GM12801 (cell line): ENCODE data around the gene SLC16A5.

ENCODE experiments used
- CTCF ChIP-seq: IDR thresholded peaks from one replicate; pipeline ENCODE4 v1.5.1; 2011; ENCODE audit warnings: control low read depth; ENCODE audit not compliant: insufficient read length; ENCODE audit errors: extremely low read depth

The SLC16A5 gene

GRCh38 chr17:75048249-75048878 is 39.4 kb upstream of the SLC16A5 start:
- no peak for TF ChIP-seq CTCF

GRCh38 chr17:75049057-75049456 is 38.7 kb upstream of the SLC16A5 start:
- no peak for TF ChIP-seq CTCF

- no peak for TF ChIP-seq CTCF
These were observed 38.0 kb upstream of the SLC16A5 start for GRCh38 chr17:75049706-75050105.

- TF ChIP-seq CTCF, result no peak
These were observed 35.8 kb upstream of the SLC16A5 start for GRCh38 chr17:75051941-75052340.

GRCh38 chr17:75059369-75060345 is 28.1 kb upstream of the SLC16A5 start:
- no peak for TF ChIP-seq CTCF

GRCh38 chr17:75060434-75061054 is 27.2 kb upstream of the SLC16A5 start:
- TF ChIP-seq CTCF, result no peak

GRCh38 chr17:75061055-75061438 is 26.7 kb upstream of the SLC16A5 start:
- TF ChIP-seq CTCF, result no peak
